ENCODE measurements around the gene BRINP2.

DNA sequence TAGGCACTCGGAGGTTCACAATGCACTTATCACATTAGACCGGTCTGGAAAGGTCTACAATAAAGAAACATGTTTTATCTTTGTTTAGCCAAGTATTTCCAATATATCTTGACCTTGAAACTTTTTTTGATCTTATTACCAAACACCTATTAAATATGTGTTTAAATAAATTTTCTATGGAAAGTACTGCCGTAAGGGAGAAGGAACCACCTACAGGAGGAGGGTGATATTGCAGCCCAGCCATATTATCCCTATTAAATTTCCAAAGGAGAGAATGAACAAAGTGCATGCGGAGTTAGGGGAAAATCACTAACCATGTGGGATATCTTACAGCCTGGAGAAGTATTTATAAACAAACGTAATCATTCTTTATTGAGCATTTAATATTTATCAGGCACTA lies 14.5 kb downstream of the BRINP2 start:
- TF ChIP-seq, protein P1, sequence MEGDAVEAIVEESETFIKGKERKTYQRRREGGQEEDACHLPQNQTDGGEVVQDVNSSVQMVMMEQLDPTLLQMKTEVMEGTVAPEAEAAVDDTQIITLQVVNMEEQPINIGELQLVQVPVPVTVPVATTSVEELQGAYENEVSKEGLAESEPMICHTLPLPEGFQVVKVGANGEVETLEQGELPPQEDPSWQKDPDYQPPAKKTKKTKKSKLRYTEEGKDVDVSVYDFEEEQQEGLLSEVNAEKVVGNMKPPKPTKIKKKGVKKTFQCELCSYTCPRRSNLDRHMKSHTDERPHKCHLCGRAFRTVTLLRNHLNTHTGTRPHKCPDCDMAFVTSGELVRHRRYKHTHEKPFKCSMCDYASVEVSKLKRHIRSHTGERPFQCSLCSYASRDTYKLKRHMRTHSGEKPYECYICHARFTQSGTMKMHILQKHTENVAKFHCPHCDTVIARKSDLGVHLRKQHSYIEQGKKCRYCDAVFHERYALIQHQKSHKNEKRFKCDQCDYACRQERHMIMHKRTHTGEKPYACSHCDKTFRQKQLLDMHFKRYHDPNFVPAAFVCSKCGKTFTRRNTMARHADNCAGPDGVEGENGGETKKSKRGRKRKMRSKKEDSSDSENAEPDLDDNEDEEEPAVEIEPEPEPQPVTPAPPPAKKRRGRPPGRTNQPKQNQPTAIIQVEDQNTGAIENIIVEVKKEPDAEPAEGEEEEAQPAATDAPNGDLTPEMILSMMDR (IDR thresholded peaks at IDR 0.05; ENCODE audit: low read depth, low read length, missing input control), result peak; percentile 37
- TF ChIP-seq SP1 (IDR thresholded peaks at IDR 0.05), result no peak
- no peak for TF ChIP-seq RAD21 (IDR thresholded peaks at IDR 0.05)
- TF ChIP-seq, protein P2, sequence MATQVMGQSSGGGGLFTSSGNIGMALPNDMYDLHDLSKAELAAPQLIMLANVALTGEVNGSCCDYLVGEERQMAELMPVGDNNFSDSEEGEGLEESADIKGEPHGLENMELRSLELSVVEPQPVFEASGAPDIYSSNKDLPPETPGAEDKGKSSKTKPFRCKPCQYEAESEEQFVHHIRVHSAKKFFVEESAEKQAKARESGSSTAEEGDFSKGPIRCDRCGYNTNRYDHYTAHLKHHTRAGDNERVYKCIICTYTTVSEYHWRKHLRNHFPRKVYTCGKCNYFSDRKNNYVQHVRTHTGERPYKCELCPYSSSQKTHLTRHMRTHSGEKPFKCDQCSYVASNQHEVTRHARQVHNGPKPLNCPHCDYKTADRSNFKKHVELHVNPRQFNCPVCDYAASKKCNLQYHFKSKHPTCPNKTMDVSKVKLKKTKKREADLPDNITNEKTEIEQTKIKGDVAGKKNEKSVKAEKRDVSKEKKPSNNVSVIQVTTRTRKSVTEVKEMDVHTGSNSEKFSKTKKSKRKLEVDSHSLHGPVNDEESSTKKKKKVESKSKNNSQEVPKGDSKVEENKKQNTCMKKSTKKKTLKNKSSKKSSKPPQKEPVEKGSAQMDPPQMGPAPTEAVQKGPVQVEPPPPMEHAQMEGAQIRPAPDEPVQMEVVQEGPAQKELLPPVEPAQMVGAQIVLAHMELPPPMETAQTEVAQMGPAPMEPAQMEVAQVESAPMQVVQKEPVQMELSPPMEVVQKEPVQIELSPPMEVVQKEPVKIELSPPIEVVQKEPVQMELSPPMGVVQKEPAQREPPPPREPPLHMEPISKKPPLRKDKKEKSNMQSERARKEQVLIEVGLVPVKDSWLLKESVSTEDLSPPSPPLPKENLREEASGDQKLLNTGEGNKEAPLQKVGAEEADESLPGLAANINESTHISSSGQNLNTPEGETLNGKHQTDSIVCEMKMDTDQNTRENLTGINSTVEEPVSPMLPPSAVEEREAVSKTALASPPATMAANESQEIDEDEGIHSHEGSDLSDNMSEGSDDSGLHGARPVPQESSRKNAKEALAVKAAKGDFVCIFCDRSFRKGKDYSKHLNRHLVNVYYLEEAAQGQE (IDR thresholded peaks at IDR 0.05), result no peak
- no peak for TF ChIP-seq NR2F2 (IDR thresholded peaks at IDR 0.05)
- no peak for TF ChIP-seq TAF1 (conservative IDR thresholded peaks at IDR 0.05)
- TF ChIP-seq GABPA (IDR thresholded peaks at IDR 0.05 in 1 of 2, conservative IDR thresholded peaks at IDR 0.05 in 1 of 2), result no peak
- TF ChIP-seq, protein P3, sequence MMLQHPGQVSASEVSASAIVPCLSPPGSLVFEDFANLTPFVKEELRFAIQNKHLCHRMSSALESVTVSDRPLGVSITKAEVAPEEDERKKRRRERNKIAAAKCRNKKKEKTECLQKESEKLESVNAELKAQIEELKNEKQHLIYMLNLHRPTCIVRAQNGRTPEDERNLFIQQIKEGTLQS (IDR thresholded peaks at IDR 0.05), result no peak
- TF ChIP-seq, protein P4, sequence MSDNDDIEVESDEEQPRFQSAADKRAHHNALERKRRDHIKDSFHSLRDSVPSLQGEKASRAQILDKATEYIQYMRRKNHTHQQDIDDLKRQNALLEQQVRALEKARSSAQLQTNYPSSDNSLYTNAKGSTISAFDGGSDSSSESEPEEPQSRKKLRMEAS (IDR thresholded peaks at IDR 0.05), result no peak
- no peak for TF ChIP-seq JUND (IDR thresholded peaks at IDR 0.05)
